Ovary (tissue), 9 donors: ENCODE results near the gene MIAT. TPM values are rescaled to one million over a fixed set of nuclear protein-coding genes. Genes with fewer than 3 reads are reported as not detected.

ENCODE experiments used
- DNase-seq, 5 donors: peaks; one replicate each; pipeline ENCODE4 v3.0.0-alpha.2; 2019 to 2020
- H3K27ac ChIP-seq, 2 donors: fragments of 200-600 bp; one replicate each; pipeline versions ENCODE4 v1.5.1 to v1.8.0; 2019 to 2022
- H3K27me3 ChIP-seq: fragments of 200-600 bp; one replicate; pipeline ENCODE4 v1.8.0; 2022
- H3K36me3 ChIP-seq: fragments of 200-600 bp; sonication (generic); one replicate; pipeline ENCODE4 v1.5.1; 2019
- H3K4me1 ChIP-seq: one replicate; pipeline ENCODE4 v1.8.1; 2013; ENCODE audit warnings: mild to moderate bottlenecking, moderate library complexity; ENCODE audit not compliant: insufficient read depth
- H3K4me3 ChIP-seq: fragments of 200-600 bp; sonication (generic); one replicate; pipeline ENCODE4 v1.5.1; 2017
- H3K9me3 ChIP-seq, 2 donors: fragments of 200-600 bp in 1 of 2; sonication (generic) in 1 of 2; one replicate each; pipeline versions ENCODE4 v1.5.1 to v1.8.1; 2013 to 2019; ENCODE audit warnings: mild to moderate bottlenecking in 1 of 2, moderate library complexity in 1 of 2
- EP300 ChIP-seq: sonication (generic); formaldehyde crosslinking; IDR thresholded peaks from one replicate; pipeline ENCODE4 v1.6.1; 2017; ENCODE audit warnings: antibody characterized with exemption
- POLR2A ChIP-seq: fragments of 450-650 bp; IDR thresholded peaks from one replicate; pipeline ENCODE4 v1.6.1; 2017; ENCODE audit warnings: antibody characterized with exemption, mild to moderate bottlenecking, moderate library complexity
- WGBS, 3 donors: extraction: QIAGEN DNeasy Blood & Tissue Kit in 1 of 3; methylation state at CpG; one replicate each; pipeline versions ENCODE4 v1.1.5 to v1.1.7; 2013 to 2017; 5-methylcytosine and 5-hydroxymethylcytosine counted together
- intact Hi-C, 4 donors: fragments of 100-400 bp; cut with DNase I; formaldehyde crosslinking; loops; one replicate each; pipeline versions ENCODE4 v1.11.0 to v1.15.1; 2022 to 2023
- polyA plus RNA-seq, 2 donors: library from polyadenylated mRNA; stranded (reverse); fragments of 200-250 nt in 1 of 2; fragments of 350-450 nt in 1 of 2; fragmentation: Illumina TruSeq in 1 of 2; extraction: RNeasy Lipid Tissue Mini Kit (QIAGEN cat#74804) in 1 of 2; gene quantifications; one replicate each; pipeline ENCODE4 v1.2.3, GENCODE V29; 2013 to 2014
- total RNA-seq, 7 donors: library from RNA; depleted of rRNA in 2 of 7; stranded (reverse); fragments of >200 nt in 2 of 7; fragmentation: NEBNext Ultra II Directional in 3 of 7; extraction: Animal tissue kit (Norgen Biotek cat#: 25700) in 3 of 7; gene quantifications; one replicate each; pipeline versions ENCODE4 v1.1.0 to v1.2.4, GENCODE V29; 2016 to 2023
- TF ChIP-seq, protein P1 (sequence below), 3 donors: fragments of 450-650 bp in 2 of 3; fragments of 200-600 bp in 1 of 3; IDR thresholded peaks; one replicate each; pipeline versions ENCODE4 v1.5.1 to v1.8.0; 2016 to 2022; ENCODE audit warnings: antibody characterized with exemption in 3 of 3, mild to moderate bottlenecking in 1 of 3
- donor health status: DM: no; HTN: no; CAD: no; lungs with moderate emphysema.
- donor health status: DM: no; HTN: no; CAD: no.
- donor health status: Bipolar disorder and iron deficiency.
- donor health status: DM: yes; HTN: yes; CAD: no.
- donor health status: DM: no; HTN: no; CAD: no.
- donor health status: DM: yes; HTN: yes; CAD: no.

MIAT gene
- total and polyA plus RNA-seq, 9 donors, result 0.15 to 0.97 (median 0.56) TPM

- Histone ChIP-seq H3K9me3 (no peaks in the 10 kb centered on the region), H3K36me3 (no peaks in the 10 kb centered on the region), H3K27ac (no peak overlapping the region), H3K4me1 (no peaks in the 10 kb centered on the region), H3K27me3 (no peaks in the 10 kb centered on the region), H3K4me3 (no peak overlapping the region)
- TF ChIP-seq POLR2A, result no peak
- TF ChIP-seq EP300, result no peak
- TF ChIP-seq, protein P1, sequence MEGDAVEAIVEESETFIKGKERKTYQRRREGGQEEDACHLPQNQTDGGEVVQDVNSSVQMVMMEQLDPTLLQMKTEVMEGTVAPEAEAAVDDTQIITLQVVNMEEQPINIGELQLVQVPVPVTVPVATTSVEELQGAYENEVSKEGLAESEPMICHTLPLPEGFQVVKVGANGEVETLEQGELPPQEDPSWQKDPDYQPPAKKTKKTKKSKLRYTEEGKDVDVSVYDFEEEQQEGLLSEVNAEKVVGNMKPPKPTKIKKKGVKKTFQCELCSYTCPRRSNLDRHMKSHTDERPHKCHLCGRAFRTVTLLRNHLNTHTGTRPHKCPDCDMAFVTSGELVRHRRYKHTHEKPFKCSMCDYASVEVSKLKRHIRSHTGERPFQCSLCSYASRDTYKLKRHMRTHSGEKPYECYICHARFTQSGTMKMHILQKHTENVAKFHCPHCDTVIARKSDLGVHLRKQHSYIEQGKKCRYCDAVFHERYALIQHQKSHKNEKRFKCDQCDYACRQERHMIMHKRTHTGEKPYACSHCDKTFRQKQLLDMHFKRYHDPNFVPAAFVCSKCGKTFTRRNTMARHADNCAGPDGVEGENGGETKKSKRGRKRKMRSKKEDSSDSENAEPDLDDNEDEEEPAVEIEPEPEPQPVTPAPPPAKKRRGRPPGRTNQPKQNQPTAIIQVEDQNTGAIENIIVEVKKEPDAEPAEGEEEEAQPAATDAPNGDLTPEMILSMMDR (IDR thresholded peaks at IDR 0.05), result no peak
- 61 to 66% (median 63%) methylated on average over 12 of the region's 12 CpGs for WGBS, 3 donors
- intact Hi-C loops, result no loop called here
- no peak for DNase-seq
Observed at GRCh38 chr22:26689513-26690301, 32.3 kb downstream of the MIAT start.

DNA sequence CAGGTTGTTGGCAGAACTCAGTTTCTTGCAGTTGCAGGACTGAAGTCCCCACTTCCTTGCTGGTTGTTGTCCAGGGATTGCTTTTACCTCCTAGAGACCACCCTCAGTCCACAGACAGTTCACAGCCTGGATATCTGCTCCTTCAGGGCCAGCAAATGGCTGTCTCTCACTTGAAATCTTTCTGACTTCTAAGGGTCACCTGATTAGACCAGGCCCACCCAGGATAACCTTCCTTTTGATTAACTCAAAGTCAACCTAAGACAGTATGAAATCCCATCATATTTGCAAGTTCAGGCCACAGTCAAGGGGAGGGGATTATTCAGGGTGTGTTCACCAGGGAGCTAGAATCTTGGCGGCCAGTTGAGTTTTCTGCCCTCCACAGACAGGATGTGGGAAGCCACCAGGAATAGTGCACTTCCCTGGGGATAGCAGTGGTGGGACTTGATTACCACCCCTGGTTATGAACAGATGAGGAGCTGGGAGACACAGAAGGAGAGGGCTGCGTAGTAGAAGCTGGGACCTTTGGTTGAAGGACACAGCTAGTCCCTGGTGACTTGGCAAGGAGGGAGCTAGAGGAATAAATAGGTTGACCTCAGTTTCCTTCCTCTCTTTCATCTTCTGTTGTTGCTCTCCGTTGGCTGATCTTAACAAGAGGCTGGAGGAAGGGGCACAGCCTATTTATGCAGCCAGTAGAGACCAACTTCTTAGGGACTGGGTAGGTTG is 33.4 kb downstream of the MIAT start:
- intact Hi-C loops, result no loop called here
- Histone ChIP-seq H3K9me3 (no peaks in the 10 kb centered on the region), H3K27me3 (no peaks in the 10 kb centered on the region), H3K27ac (no peak overlapping the region), H3K4me3 (no peak overlapping the region), H3K36me3 (no peaks in the 10 kb centered on the region), H3K4me1 (no peaks in the 10 kb centered on the region)
- DNase-seq, result no peak
- WGBS, 3 donors, result 67 to 83% (median 75%) methylated on average over 3 of the region's 3 CpGs
- TF ChIP-seq, protein P1 (IDR thresholded peaks at IDR 0.05), result no peak
- TF ChIP-seq EP300 (no peak), POLR2A (no peak)

GRCh38 chr22:26691377-26691716 is 34.0 kb downstream of the MIAT start:
- 75 to 90% (median 78%) methylated on average over 5 to 6 of the region's 6 CpGs for WGBS, 3 donors
- Histone ChIP-seq H3K4me1 (no peaks in the 10 kb centered on the region), H3K4me3 (no peak overlapping the region), H3K36me3 (no peaks in the 10 kb centered on the region), H3K9me3 (no peaks in the 10 kb centered on the region), H3K27me3 (no peaks in the 10 kb centered on the region), H3K27ac (no peak overlapping the region)
- no peak for TF ChIP-seq EP300
- TF ChIP-seq POLR2A, result no peak
- TF ChIP-seq, protein P1 (IDR thresholded peaks at IDR 0.05), result no peak
- intact Hi-C loops, result no loop called here
- DNase-seq, result no peak

GRCh38 chr22:26692215-26692614 is 34.8 kb downstream of the MIAT start:
- Histone ChIP-seq H3K27me3 (no peaks in the 10 kb centered on the region), H3K36me3 (no peaks in the 10 kb centered on the region), H3K4me1 (no peaks in the 10 kb centered on the region), H3K9me3 (no peaks in the 10 kb centered on the region), H3K4me3 (no peak overlapping the region), H3K27ac (no peak overlapping the region)
- DNase-seq, result no peak
- intact Hi-C loops, result no loop called here
- WGBS, 3 donors, result 87 to 93% (median 91%) methylated on average over 3 of the region's 3 CpGs
- TF ChIP-seq POLR2A, result no peak
- TF ChIP-seq, protein P1 (IDR thresholded peaks at IDR 0.05), result no peak
- TF ChIP-seq EP300, result no peak
